Osteoblast (primary cell): ENCODE results near the gene IFI16. TPM values are rescaled to one million over a fixed set of nuclear protein-coding genes. Genes with fewer than 3 reads are reported as not detected.

ENCODE experiments used
- DNase-seq: peaks from one replicate; pipeline ENCODE4 v3.0.0; 2011; ENCODE audit warnings: low spot score, mixed read lengths; ENCODE audit not compliant: insufficient read length; ENCODE audit errors: missing footprints
- H2AFZ ChIP-seq: 2 replicates; pipeline ENCODE4 v1.6.0; 2011; ENCODE audit warnings: mild to moderate bottlenecking, low read length
- H3K27ac ChIP-seq: 2 replicates; pipeline ENCODE4 v1.5.1; 2011; ENCODE audit warnings: mild to moderate bottlenecking, low read depth, low read length, moderate library complexity
- H3K27me3 ChIP-seq: 2 replicates; pipeline ENCODE4 v1.6.0; 2012; ENCODE audit warnings: mild to moderate bottlenecking, control low read depth, inconsistent platforms, low read length, moderate library complexity; ENCODE audit not compliant: insufficient read depth
- H3K36me3 ChIP-seq: 2 replicates; pipeline ENCODE4 v1.5.1; 2011; ENCODE audit warnings: mild to moderate bottlenecking, low read length, control low read depth, moderate library complexity; ENCODE audit not compliant: insufficient read depth
- H3K4me1 ChIP-seq: 2 replicates; pipeline ENCODE4 v1.5.1; 2011; ENCODE audit warnings: mild to moderate bottlenecking, low read length, control low read depth, moderate library complexity; ENCODE audit not compliant: insufficient read depth
- H3K4me2 ChIP-seq: 2 replicates; pipeline ENCODE4 v1.6.0; 2011; ENCODE audit warnings: mild to moderate bottlenecking, low read length; ENCODE audit not compliant: insufficient read depth
- H3K4me3 ChIP-seq: fragments of 200-600 bp; sonication (generic); 3 replicates; pipeline ENCODE4 v1.5.1; 2012; ENCODE audit warnings: mild to moderate bottlenecking, low read length, inconsistent platforms; ENCODE audit not compliant: insufficient read depth
- H3K79me2 ChIP-seq: 2 replicates; pipeline ENCODE4 v1.6.0; 2012; ENCODE audit warnings: mild to moderate bottlenecking, low read length, control low read depth, inconsistent platforms; ENCODE audit not compliant: insufficient read depth
- H3K9me3 ChIP-seq: 2 replicates; pipeline ENCODE4 v1.5.1; 2011; ENCODE audit warnings: low read depth, low read length, control low read depth
- H4K20me1 ChIP-seq: 2 replicates; pipeline ENCODE4 v1.6.0; 2012; ENCODE audit warnings: mild to moderate bottlenecking, low read length, control low read depth; ENCODE audit not compliant: insufficient read depth
- total RNA-seq: library from RNA; depleted of rRNA; stranded (reverse); fragments of >200 nt; gene quantifications from 2 replicates; pipeline ENCODE4 v1.2.3, GENCODE V29; 2012
- TF ChIP-seq, protein P1 (sequence below): IDR thresholded peaks from 2 replicates; pipeline ENCODE4 v1.5.1; 2011; ENCODE audit warnings: mild to moderate bottlenecking, low read depth, low read length, moderate library complexity; ENCODE audit errors: extremely low read depth

Gene IFI16
- total RNA-seq, 1 donor, result 129 TPM

GRCh38 chr1:159067699-159068621 lies 58.3 kb downstream of the IFI16 start:
- H3K27ac ChIP-seq, result no peak overlapping the region
- H3K9me3 ChIP-seq, result no peaks in the 10 kb centered on the region
- no peaks in the 10 kb centered on the region for H4K20me1 ChIP-seq
- H3K79me2 ChIP-seq, result no peaks in the 10 kb centered on the region
- H3K4me2 ChIP-seq, result no peak overlapping the region
- peak overlapping the region; percentile 43 for H2AFZ ChIP-seq
- no peak overlapping the region for H3K4me3 ChIP-seq
- no peaks in the 10 kb centered on the region for H3K36me3 ChIP-seq
- TF ChIP-seq, protein P1, sequence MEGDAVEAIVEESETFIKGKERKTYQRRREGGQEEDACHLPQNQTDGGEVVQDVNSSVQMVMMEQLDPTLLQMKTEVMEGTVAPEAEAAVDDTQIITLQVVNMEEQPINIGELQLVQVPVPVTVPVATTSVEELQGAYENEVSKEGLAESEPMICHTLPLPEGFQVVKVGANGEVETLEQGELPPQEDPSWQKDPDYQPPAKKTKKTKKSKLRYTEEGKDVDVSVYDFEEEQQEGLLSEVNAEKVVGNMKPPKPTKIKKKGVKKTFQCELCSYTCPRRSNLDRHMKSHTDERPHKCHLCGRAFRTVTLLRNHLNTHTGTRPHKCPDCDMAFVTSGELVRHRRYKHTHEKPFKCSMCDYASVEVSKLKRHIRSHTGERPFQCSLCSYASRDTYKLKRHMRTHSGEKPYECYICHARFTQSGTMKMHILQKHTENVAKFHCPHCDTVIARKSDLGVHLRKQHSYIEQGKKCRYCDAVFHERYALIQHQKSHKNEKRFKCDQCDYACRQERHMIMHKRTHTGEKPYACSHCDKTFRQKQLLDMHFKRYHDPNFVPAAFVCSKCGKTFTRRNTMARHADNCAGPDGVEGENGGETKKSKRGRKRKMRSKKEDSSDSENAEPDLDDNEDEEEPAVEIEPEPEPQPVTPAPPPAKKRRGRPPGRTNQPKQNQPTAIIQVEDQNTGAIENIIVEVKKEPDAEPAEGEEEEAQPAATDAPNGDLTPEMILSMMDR, result no peak
- H3K4me1 ChIP-seq, result no peaks in the 10 kb centered on the region
- H3K27me3 ChIP-seq, result no peaks in the 10 kb centered on the region
- no peak for DNase-seq

DNA sequence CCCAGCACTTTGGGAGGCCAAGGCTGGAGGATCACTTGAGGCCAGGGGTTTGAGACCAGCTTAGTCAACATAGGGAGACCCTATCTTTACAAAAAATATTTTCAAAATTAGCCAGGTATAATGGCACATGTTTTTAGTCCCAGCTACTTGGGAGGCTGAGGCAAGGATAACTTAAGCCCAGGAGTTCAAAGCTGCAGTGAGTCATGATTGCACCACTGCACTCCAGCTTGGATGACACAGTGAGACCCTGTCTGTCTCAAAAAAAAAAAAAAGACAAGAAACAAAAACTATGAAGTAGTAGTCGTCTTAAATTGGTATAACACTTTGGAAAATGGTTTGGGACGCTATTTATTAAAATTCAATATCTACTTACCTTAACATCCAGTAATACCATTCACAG lies 59.2 kb downstream of the IFI16 start:
- Histone ChIP-seq H3K27ac (no peak overlapping the region), H3K4me1 (no peaks in the 10 kb centered on the region), H3K36me3 (no peaks in the 10 kb centered on the region), H3K79me2 (no peaks in the 10 kb centered on the region), H3K27me3 (no peaks in the 10 kb centered on the region), H3K4me2 (no peak overlapping the region), H3K4me3 (no peak overlapping the region), H2AFZ (no peak overlapping the region), H4K20me1 (no peaks in the 10 kb centered on the region), H3K9me3 (no peaks in the 10 kb centered on the region)
- TF ChIP-seq, protein P1, result no peak
- DNase-seq, result no peak

DNA sequence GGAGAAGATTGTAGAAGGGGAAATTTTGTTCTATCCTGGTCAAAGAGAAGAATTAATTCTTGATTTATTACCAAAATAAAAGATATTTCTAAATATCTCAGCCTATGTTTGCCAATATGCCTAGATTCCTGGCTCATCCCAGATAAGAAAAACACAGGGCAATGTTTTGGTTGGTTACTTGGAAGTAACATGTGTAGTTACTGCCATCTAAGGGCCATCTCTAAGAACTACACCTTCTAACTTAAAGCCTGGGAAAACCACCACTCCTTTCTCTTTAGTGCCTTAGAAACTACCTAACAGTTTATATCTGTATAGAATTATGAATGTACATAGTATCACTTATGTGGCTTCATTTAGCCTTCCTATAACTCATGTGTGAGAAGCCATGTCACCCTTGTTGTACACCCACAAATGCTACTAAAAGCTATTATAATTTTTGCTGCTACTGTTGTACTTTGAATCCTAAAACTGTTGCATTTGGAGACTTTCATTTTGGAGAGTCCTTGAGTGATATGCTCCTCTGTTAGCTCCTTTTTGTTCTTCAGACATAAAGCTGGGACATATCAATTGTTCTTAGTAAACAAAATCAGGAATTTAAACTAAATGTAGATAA lies 62.4 kb downstream of the IFI16 start:
- no peak overlapping the region for H3K27ac ChIP-seq
- no peak overlapping the region for H3K4me2 ChIP-seq
- TF ChIP-seq, protein P1, result peak; percentile 72
- DNase-seq, result peak; percentile 87
- H4K20me1 ChIP-seq, result no peaks in the 10 kb centered on the region
- H2AFZ ChIP-seq, result no peak overlapping the region
- no peaks in the 10 kb centered on the region for H3K36me3 ChIP-seq
- H3K9me3 ChIP-seq, result no peaks in the 10 kb centered on the region
- peaks cover 3% of the 10 kb centered on the region for H3K4me1 ChIP-seq
- H3K4me3 ChIP-seq, result no peak overlapping the region
- no peaks in the 10 kb centered on the region for H3K27me3 ChIP-seq
- H3K79me2 ChIP-seq, result no peaks in the 10 kb centered on the region
